Subcutaneous adipose tissue (tissue), 4 donors: ENCODE measurements around the gene ZNF45. TPM values are rescaled to one million over a fixed set of nuclear protein-coding genes. Genes with fewer than 3 reads are reported as not detected.

Experiments used
- CTCF ChIP-seq: fragments of 450-650 bp; IDR thresholded peaks from one replicate; pipeline ENCODE4 v1.5.1; 2016; ENCODE audit warnings: low read depth, mild to moderate bottlenecking, control low read depth, antibody characterized with exemption, moderate library complexity
- small RNA-seq: library from RNA; depleted of rRNA; stranded (forward); fragments of <200 nt; gene quantifications from one replicate; pipeline ENCODE3, GENCODE V24; 2016
- total RNA-seq, 4 donors: library from RNA; depleted of rRNA; stranded (reverse); fragments of >200 nt; gene quantifications; one replicate each; pipeline ENCODE4 v1.1.0, GENCODE V29; 2016

The ZNF45 gene
- total RNA-seq, 4 donors from 2014 or later: 5.9 to 8.7 (median 7.1) TPM

- TF ChIP-seq CTCF: no peak
Measured at GRCh38 chr19:43872547-43873336, 62.3 kb downstream of the ZNF45 start.

Small RNA genes within 50 kb of the gene (small RNA-seq; reads per million reads assigned to genes)
- not detected for gene AC006213.5

Other genes with a start within 250 kb of the ZNF45 start
- gene IRGC, start 219.2 kb downstream of the ZNF45 start, total RNA-seq: not detected
- 10 to 100 TPM; 10.0 to 17.2 (median 12.7) TPM for gene SMG9, start 180.3 kb downstream of the ZNF45 start, total RNA-seq
- 10 to 100 TPM in 1 of 4 donors, 1 to 10 TPM in 2, under 1 TPM in 1; 0.57 to 25.2 (median 3.6) TPM for gene KCNN4, start 154.3 kb downstream of the ZNF45 start, total RNA-seq
- under 1 TPM in 3 of 4 donors, not detected in 1; 0.22 to 0.94 (median 0.51) TPM for gene LYPD5, start 132.8 kb downstream of the ZNF45 start, total RNA-seq
- gene ZNF283, start 108.0 kb downstream of the ZNF45 start, total RNA-seq: 10 to 100 TPM in 1 of 4 donors, 1 to 10 TPM in 3; 5.7 to 10.5 (median 8.1) TPM
- 1 to 10 TPM in 3 of 4 donors, under 1 TPM in 1; 0.49 to 4.1 (median 1.5) TPM for gene ZNF404, start 51.3 kb downstream of the ZNF45 start, total RNA-seq
- 1 to 10 TPM; 4.5 to 6.8 (median 5.6) TPM for gene ZNF221, start 15.9 kb upstream of the ZNF45 start, total RNA-seq
- 10 to 100 TPM in 1 of 4 donors, 1 to 10 TPM in 3; 6.0 to 13.8 (median 9.1) TPM for gene ZNF155, start 48.9 kb upstream of the ZNF45 start, total RNA-seq
- 10 to 100 TPM in 1 of 4 donors, 1 to 10 TPM in 3; 1.9 to 11.0 (median 3.4) TPM for gene ZNF230, start 67.7 kb upstream of the ZNF45 start, total RNA-seq
- 1 to 10 TPM; 2.2 to 3.2 (median 3.1) TPM for gene ZNF222, start 90.1 kb upstream of the ZNF45 start, total RNA-seq
- gene ZNF223, start 116.8 kb upstream of the ZNF45 start, total RNA-seq: 1 to 10 TPM; 2.9 to 5.9 (median 5.0) TPM
- gene ZNF284, start 136.9 kb upstream of the ZNF45 start, total RNA-seq: 1 to 10 TPM; 1.8 to 2.4 (median 2.1) TPM
- gene ZNF224, start 159.1 kb upstream of the ZNF45 start, total RNA-seq: 10 to 100 TPM; 19.9 to 32.6 (median 30.0) TPM
- gene ZNF225, start 178.1 kb upstream of the ZNF45 start, total RNA-seq: 1 to 10 TPM; 3.3 to 5.1 (median 4.1) TPM
- gene ZNF234, start 206.3 kb upstream of the ZNF45 start, total RNA-seq: 1 to 10 TPM; 4.9 to 9.1 (median 7.4) TPM
- 10 to 100 TPM; 12.9 to 20.7 (median 17.6) TPM for gene ZNF226, start 229.8 kb upstream of the ZNF45 start, total RNA-seq